ENCODE data around the gene SLF2. TPM values are rescaled to one million over a fixed set of nuclear protein-coding genes. Genes with fewer than 3 reads are reported as not detected.
"Not testable (repeated sequence)": the region's sequence is repeated elsewhere in the genome, so short reads cannot be mapped to it uniquely, and the experiment has no call there.

Gene SLF2
- total and polyA plus RNA-seq, 2 of the 13 experiments (the other 11 are each of a cell fraction or from before 2014, with no cell fraction given): 12.2 to 48.1 TPM

DNA sequence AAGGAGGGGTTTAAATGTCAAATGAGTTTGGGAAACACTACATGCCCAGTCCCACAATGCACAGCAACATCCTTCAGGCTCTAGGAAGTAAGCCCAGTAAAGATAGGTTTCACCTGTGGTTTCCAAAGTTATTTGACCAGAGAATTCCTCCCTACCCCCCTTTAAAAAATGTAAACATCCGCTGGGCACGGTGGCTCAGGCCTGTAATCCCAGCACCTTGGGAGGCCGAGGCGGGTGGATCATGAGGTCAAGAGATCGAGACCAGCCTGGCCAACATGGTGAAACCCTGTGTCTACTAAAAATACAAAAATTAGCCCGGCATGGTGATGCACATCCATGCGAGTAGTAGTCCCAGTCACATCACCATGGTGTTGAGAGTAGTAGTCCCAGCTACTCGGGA is 62.6 kb downstream of the SLF2 start:
- H3K4me2 ChIP-seq (ENCODE audit: low read depth, low read length); intact Hi-C loops (cut with micrococcal nuclease; ENCODE audit: unreplicated experiment); H3K27me3 ChIP-seq (ENCODE audit: control insufficient read depth in 1 of 2, insufficient read depth in 2 of 2, low read length in 2 of 2); H3K9ac ChIP-seq (ENCODE audit: insufficient read depth, low read depth, low read length); H4K20me1 ChIP-seq (ENCODE audit: insufficient read depth, low read length); H2AFZ ChIP-seq (ENCODE audit: low read length); BruUV-seq (replicated peaks); H3K9me3 ChIP-seq (ENCODE audit: low read length); FAIRE-seq; H3K4me3 ChIP-seq (replicated peaks in 1 of 3; ENCODE audit: insufficient read depth in 1 of 3, low read depth in 2 of 3, low read length in 3 of 3); DNase-seq (ENCODE audit: low spot score); H3K27ac ChIP-seq (ENCODE audit: extremely low read length, insufficient read depth, low read length); in situ Hi-C loops (cut with HindIII; ENCODE audit: extremely low pct_ligation_motif_present, low pct_unique_long_range_greater_than_20kb); ATAC-seq; CTCF ChIA-PET (ENCODE audit: low intra/inter-chr PET ratio, low total read pairs): not testable (repeated sequence)
- peaks cover 34% of the 10 kb centered on the region for H3K79me2 ChIP-seq (ENCODE audit: insufficient read depth, low read length)
- POLR2A ChIA-PET: interaction anchor here (12.6 kb wide), 1 partner anchor 16 kb away, joined by 277 read pairs; the partner anchor contains the start of genes LZTS2, MRPL43 and TWNK
- peaks cover 51% of the 10 kb centered on the region for H3K4me1 ChIP-seq (ENCODE audit: insufficient read depth, low read length)
- peaks cover 34 to 72% of the 10 kb centered on the region in 2 experiments for H3K36me3 ChIP-seq (replicated peaks in 1 of 2; ENCODE audit: control insufficient read depth in 1 of 2, insufficient read depth in 2 of 2, low read length in 2 of 2)
- TF ChIP-seq, protein P1, sequence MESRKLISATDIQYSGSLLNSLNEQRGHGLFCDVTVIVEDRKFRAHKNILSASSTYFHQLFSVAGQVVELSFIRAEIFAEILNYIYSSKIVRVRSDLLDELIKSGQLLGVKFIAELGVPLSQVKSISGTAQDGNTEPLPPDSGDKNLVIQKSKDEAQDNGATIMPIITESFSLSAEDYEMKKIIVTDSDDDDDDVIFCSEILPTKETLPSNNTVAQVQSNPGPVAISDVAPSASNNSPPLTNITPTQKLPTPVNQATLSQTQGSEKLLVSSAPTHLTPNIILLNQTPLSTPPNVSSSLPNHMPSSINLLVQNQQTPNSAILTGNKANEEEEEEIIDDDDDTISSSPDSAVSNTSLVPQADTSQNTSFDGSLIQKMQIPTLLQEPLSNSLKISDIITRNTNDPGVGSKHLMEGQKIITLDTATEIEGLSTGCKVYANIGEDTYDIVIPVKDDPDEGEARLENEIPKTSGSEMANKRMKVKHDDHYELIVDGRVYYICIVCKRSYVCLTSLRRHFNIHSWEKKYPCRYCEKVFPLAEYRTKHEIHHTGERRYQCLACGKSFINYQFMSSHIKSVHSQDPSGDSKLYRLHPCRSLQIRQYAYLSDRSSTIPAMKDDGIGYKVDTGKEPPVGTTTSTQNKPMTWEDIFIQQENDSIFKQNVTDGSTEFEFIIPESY (CRISPR knock-in tag; IDR thresholded peaks at IDR 0.05): peak; percentile 94
- 94% methylated on average over 8 of the region's 8 CpGs for WGBS (ENCODE audit: low lambda C conversion rate)

DNA sequence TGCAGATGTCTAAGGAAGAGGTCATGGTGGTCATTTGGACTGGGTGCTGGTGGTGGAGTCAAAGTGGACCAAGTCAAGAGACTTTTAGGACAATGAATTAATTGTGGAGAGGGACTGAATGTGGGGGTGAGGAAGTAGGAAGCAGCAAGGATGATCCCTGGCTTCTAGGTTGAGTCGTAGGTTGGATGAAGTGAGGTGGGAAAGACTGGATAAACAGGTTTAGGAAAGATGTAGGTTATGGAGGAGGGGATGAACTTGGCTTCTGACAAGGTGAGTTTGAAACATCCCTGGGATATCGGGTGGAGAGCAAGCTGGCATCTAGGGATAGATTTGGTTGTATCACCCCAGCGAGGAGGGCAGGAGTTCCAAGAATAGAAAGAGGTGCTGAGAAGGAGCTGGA is 64.1 kb downstream of the SLF2 start:
- H3K36me3 ChIP-seq (replicated peaks in 1 of 2; ENCODE audit: control insufficient read depth in 1 of 2, insufficient read depth in 2 of 2, low read length in 2 of 2): peaks cover 42 to 84% of the 10 kb centered on the region in 2 experiments
- ChIA-PET POLR2A (interaction anchor here (1.0 to 1.9 kb wide), 2 partner anchors 8 to 20 kb away, joined by 3 to 8 read pairs; no protein-coding TSS in a partner anchor), CTCF (ENCODE audit: low intra/inter-chr PET ratio, low total read pairs) (no interaction called here)

More for the DNA sequence above, 64.1 kb downstream of the SLF2 start:
- no peak for ATAC-seq
- Histone ChIP-seq H3K4me3 (replicated peaks in 1 of 3; ENCODE audit: insufficient read depth in 1 of 3, low read depth in 2 of 3, low read length in 3 of 3) (no peak overlapping the region), H3K27ac (ENCODE audit: extremely low read length, insufficient read depth, low read length) (no peak overlapping the region), H2AFZ (ENCODE audit: low read length) (no peak overlapping the region), H3K4me2 (ENCODE audit: low read depth, low read length) (no peak overlapping the region), H4K20me1 (ENCODE audit: insufficient read depth, low read length) (no peaks in the 10 kb centered on the region), H3K79me2 (ENCODE audit: insufficient read depth, low read length) (peaks cover 25% of the 10 kb centered on the region), H3K27me3 (ENCODE audit: control insufficient read depth in 1 of 2, insufficient read depth in 2 of 2, low read length in 2 of 2) (no peaks in the 10 kb centered on the region), H3K9ac (ENCODE audit: insufficient read depth, low read depth, low read length) (no peak overlapping the region), H3K4me1 (ENCODE audit: insufficient read depth, low read length) (peaks cover 36% of the 10 kb centered on the region), H3K9me3 (ENCODE audit: low read length) (no peaks in the 10 kb centered on the region)
- DNase-seq (ENCODE audit: low spot score): no peak
- in situ Hi-C loops (cut with HindIII; ENCODE audit: extremely low pct_ligation_motif_present, low pct_unique_long_range_greater_than_20kb) (no loop called here), intact Hi-C loops (cut with micrococcal nuclease; ENCODE audit: unreplicated experiment) (no loop called here)
- TF ChIP-seq PAF1 (CRISPR knock-in tag; IDR thresholded peaks at IDR 0.05): 0 out of 2 replicates have a peak, but pooled peaks have one; percentile 22
- no peak for TF ChIP-seq GATA4 (IDR thresholded peaks at IDR 0.05; ENCODE audit: borderline replicate concordance, low read depth)
- no peak for FAIRE-seq
- 96% methylated on average over 3 of the region's 3 CpGs for WGBS (ENCODE audit: low lambda C conversion rate)
- no TSS peak for BruUV-seq (replicated peaks)

Measured in HepG2 (cell line).